ENCODE results near the gene NAXE. TPM values are rescaled to one million over a fixed set of nuclear protein-coding genes. Genes with fewer than 3 reads are reported as not detected.
"Not testable (repeated sequence)": the region's sequence is repeated elsewhere in the genome, so short reads cannot be mapped to it uniquely, and the experiment has no call there.

NAXE gene
- total RNA-seq, 2 experiments from 2014 or later = 66.3 to 73.9 TPM

DNA sequence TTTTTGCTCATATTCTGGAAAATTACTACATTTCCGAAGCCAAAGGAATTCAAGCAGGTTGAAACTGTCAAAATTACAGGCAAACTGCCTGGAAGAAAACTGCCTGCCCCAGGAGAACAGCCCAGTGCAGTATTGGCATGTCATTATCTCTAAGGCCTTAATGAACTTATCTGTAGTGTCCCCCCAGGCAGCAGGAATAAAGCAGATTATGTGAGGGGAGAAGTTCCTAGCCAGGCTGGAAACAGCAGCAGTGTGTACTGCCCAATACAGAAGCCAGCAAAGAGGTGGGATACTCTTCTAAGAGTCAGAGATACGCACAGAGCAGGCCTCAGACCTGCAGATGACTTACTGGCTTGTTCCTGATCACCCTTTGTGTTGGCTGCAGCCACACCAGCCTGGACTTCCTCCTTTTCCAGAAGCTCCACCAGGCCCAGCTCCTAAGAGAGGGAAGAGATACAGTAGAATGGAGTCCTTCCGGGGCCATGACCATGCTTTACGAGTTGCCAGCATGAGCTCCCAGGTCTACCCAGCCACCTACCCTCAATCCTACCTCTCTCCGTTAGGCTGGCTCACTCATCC is 30.9 kb upstream of the NAXE start:
- POLR2A ChIA-PET = no interaction called here
- CTCF ChIA-PET = no interaction called here

DNA sequence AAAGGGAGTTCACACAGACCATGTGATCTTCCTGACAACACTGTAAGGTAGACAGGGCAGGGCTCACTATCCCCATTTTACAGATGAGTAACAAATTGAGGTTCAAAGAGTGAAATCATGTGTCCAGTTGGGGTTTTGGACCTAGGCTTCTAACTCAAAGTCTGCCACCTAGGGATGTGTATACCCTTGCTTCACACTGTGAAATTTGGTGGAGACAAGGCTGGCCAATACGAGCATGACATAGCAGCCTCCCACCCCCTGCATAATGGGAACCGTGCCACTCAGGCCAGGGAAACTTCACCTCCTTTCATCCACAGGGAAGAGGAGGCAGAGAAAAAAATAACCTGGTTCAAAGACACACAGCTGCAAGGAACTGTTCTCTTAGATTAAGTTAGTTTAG is 26.1 kb upstream of the NAXE start:
- CTCF ChIA-PET = interaction anchor here (0.8 to 1.1 kb wide), 2 partner anchors 9 to 85 kb away, joined by 3 read pairs; no protein-coding TSS in a partner anchor
- POLR2A ChIA-PET = no interaction called here

DNA sequence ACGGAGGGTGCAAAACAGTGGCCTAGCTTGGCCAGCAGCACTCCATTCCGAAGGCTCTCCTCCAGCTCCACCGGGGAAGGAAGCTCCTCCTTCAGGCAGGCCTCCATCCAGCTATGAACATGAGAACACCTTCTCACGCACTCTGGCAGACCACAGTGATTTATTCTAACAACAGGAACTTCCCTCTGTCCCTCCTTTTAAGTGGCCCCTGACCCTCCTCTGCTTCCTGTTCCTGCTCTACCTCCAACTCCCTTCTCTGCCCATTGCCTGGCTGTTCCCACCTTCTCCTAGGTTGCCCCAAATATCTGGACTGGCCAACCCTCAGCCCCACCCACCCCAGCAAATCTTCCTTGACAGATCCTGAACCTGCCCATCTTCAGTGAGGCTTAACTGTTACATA is 25.1 kb upstream of the NAXE start:
- ChIA-PET CTCF (interaction anchor here (1.1 kb wide), 1 partner anchor 8 kb away, joined by 3 read pairs; no protein-coding TSS in a partner anchor), POLR2A (interaction anchor here (0.6 kb wide), 1 partner anchor 57 kb away, joined by 5 read pairs; no protein-coding TSS in a partner anchor)

DNA sequence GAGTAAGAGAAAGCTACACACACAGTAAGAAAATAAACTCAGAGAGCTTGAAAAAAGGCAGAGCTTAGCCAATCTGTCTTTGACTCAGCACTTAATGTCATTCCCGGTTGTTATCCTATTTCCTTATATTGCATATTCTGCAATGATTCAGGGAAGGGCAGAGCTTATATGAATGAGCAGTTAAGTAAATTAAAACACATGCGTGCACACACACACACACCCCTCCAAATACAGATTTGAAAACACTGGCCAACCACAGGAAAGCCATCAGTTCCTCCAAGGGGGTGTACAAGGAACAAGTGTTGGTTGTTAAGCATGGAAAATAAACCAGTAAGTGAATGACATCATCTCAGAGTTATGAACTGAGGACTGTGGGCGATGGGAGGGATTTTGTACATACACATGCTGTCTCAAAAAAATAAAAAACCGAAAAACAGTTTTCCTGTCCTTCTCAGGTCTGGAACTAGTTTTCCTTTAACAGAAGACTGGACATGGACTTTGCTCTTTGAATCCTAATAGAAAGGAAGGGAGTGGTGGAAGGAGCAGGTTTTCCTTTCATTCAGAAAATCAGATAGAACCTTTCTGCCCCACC is 20.2 kb upstream of the NAXE start:
- ChIA-PET CTCF (interaction anchor here (1.3 to 1.9 kb wide), 4 partner anchors 11 to 118 kb away, joined by 3 to 8 read pairs (median 5); no protein-coding TSS in a partner anchor), POLR2A (no interaction called here)

DNA sequence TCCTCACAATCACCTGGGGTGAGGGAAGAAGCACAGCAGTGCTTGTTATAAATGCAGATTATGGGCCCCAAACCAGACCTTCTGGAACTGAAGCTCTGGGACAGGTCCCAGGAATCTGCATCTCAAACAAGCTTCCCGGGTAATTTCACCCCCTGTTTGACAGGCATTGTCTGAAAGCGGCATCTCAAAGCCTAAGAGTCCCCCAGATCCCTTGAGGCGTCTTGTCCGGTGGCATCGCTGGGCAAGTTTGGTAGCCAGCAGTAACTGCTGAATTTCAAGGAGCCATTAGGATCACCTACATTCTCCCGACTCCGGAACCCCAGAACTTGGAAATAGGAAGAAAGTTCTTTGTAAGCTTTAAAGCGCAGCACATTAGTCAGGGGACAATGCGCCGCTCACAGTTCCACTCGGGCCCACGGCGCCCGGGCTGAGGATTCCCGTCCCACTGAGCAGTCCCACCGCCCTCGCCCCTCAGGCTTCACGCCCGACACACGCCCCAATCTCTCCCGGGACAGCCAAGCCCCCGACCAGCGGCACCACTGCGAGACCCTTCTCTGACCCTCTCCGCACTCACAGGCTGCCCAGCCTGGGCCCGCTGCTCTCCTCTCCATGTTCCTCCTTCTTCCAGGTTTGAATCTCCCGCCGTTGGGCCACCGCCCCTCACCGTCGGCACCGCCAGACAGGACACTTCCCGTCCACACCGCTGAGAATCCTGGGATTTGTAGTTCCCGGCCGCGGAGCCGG is 19.5 kb upstream of the NAXE start, which contains the start of gene IQGAP3:
Gene IQGAP3 (minus strand): TSS at position 647 of the 744 bp plus-strand sequence. CDS start 36 bp downstream, at position 611.
- POLR2A ChIA-PET = no interaction called here

DNA sequence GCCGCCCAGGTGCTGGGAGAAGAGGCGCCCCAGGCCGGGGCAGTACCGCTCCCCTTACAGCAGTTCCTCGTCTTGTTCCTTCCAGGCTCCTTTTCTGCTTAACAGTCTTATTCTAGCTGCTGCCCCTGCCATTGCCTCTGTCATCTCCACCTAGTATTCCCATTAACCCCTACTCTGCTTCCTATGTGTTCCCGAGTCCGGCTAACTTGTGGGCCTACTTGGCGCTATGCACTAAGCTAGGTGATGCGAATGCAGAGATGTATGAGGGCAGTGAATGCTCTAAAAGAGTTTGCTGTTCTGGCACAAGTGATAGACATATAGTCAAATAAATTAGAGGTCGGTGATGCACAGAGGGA is 18.9 kb upstream of the NAXE start:
- CTCF ChIA-PET = interaction anchor here (1.6 to 1.9 kb wide), 2 partner anchors 92 to 117 kb away, joined by 4 to 8 read pairs; no protein-coding TSS in a partner anchor
- POLR2A ChIA-PET = no interaction called here

More for the DNA sequence above, 19.5 kb upstream of the NAXE start, which contains the start of gene IQGAP3:
- CTCF ChIA-PET = interaction anchor here (0.6 to 1.9 kb wide), 4 partner anchors 36 to 127 kb away, joined by 3 to 8 read pairs (median 5); no protein-coding TSS in a partner anchor

DNA sequence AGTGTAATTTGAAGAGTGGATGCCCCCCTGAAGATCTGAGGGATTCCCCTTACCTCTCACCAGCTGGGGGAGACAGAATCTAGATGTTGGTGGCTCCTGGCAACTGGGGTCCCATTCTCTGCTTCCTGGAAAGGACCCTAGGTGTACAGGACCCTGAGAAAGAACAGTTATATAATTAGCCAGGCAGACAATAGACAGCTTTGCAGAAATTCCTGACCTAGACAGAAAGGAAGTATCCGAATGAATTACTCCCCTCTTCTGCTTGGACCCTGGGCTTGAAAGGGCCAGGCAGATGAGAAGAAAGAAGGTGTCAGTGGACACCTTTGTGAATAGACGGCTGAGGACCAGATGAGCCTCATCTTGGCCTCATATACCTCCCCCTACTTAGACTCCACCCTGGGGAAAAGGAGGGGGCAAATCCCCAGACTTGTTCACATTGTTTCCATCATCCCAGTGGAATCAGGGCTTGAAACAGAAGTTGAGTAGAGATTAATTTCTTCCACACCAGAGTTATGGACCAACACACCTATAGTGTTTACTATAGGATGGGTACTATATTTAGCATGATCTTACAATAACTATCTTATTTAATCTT is 17.4 kb upstream of the NAXE start:
- POLR2A ChIA-PET = interaction anchor here (0.6 to 0.7 kb wide), 2 partner anchors 98 to 113 kb away, joined by 3 to 12 read pairs; no protein-coding TSS in a partner anchor
- CTCF ChIA-PET = interaction anchor here (1.3 to 1.8 kb wide), 4 partner anchors 8 to 188 kb away, joined by 3 to 4 read pairs (median 3); no protein-coding TSS in a partner anchor

DNA sequence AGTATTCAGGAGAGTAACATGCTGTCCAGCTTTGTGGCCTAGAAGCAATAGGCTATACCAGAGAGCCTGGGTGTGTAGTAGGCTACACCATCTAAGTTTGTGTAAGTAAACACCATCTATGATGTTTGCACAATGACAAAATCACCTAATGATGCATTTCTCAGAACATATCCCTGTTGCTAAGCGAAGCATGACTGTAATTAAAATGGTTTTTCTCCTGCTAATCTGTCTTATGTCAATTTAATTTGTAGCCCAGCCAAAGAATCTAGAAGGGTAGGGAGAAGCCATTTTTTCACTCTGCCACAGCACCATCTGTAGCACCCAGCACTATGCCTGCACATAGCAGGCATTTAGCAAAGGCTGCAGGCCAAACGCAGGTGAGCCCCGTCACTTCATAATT is 14.0 kb upstream of the NAXE start:
- ChIA-PET POLR2A (no interaction called here), CTCF (interaction anchor here (1.3 kb wide), 1 partner anchor 31 kb away, joined by 3 read pairs; no protein-coding TSS in a partner anchor)

DNA sequence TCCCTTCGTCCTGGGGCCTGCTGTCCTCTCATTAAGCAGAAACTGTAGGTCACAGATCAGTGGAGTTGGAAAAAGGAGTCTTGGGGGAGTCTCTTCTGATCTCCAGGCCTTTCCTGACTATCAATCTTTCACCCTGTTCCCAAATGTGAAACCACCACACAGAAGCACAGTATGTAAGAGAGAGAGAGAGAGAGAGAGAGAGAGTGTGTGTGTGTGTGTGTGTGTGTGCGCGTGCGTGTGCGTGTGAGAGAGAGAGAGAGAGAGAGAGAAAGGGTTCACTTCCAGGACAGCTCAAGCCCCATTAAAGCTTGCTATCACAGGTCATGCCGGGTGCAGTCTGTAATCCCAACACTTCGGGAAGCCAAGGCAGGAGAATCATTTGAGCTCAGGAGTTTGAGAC is 13.5 kb upstream of the NAXE start:
- CTCF ChIA-PET = no interaction called here
- POLR2A ChIA-PET = no interaction called here

DNA sequence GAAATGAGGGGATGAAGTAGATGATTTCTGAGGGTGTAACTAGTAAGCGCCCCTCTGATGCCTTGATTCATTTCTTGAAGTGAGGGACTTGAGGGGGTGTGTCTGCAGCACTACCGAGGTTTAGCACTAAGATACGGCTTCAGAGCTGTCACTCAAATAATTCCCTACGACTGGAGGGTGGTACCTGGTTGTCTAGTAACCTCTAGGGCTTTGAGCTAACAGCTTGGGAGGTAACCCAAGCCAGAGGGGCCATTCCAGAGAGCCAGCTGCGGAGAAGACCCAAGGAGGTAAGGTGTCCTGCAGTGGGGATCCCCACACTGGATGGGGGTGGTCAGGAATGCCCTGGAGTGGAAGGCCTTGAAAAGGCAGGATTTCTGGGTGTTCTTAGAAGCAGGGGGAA is 12.1 kb upstream of the NAXE start, which contains the start of gene TTC24:
Gene TTC24 (plus strand): TSS at position 252 of the 400 bp plus-strand sequence. CDS start 1,642 bp downstream, outside the sequence.
- ChIA-PET CTCF (interaction anchor here (0.7 to 1.5 kb wide), 5 partner anchors 23 to 193 kb away, joined by 3 read pairs; no protein-coding TSS in a partner anchor), POLR2A (no interaction called here)

DNA sequence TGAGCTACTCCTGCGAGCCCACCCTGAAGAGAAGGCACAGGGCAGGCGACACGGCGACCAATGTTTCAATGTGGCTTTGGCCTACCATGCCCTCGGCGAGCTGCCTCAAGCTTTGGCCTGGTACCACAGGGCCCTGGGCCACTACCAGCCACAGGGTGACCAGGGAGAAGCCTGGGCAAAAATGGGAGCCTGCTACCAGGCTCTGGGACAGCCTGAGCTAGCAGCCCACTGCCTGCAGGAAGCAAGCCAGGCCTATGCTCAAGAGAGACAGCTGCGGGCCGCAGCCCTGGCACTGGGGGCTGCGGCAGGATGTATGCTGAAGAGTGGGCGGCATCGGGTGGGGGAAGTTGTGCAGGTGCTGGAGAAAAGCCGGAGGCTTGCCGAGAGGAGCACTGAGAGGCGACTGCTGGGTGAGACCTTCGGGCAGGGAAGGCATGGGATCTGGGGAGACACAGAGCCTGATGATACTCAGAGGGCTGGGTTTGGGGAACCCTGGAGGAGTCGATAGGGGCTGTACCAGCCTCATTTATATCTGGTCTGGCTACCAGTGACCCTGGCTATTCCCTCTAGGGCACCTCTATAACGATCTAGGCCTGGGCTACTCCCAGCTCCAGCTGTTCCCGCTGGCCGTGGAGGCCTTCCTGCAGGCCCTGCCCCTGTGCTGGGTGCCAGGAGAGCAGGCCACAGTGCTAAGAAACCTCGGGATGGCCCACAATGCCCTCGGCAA is 9.8 kb upstream of the NAXE start:
- POLR2A ChIA-PET = interaction anchor here (0.6 to 2.1 kb wide), 3 partner anchors 10 to 53 kb away, joined by 3 to 15 read pairs (median 4); partner anchors contain the start of gene NAXE
- CTCF ChIA-PET = interaction anchor here (0.8 to 2.3 kb wide), 16 partner anchors 11 to 195 kb away, joined by 3 to 18 read pairs (median 4); partner anchors contain the start of gene NAXE

DNA sequence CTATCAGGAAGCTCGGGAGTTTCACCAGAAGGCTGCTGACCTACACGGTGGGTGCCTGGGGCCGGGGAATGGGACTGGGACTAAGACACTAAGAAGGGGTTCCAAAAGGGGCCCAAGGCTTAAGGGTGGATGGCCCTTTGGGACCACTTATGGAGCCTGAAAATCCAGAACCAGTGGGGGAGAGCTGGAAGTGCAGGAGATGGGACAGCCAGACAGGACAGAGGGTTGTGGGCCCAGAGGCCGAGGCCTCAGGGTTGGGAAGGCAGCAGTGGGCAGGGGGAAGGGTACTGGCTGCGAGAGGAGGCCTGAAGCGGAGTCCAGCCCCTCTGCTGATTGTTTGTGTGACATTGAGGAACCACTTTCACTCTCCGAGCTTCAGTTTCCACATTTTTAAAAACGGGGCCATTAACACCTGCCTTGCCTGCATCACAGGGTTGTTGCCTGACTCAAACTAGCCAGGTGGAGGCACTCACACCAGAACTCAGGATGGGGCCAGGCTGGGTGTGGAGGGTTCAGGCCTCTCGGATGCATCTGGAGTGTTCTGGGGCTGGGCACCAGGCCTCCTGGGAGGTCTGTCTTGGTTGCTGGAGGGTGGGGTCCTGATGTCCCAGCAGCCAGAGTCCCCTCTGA is 9.1 kb upstream of the NAXE start:
- ChIA-PET CTCF (interaction anchor here (0.8 to 2.3 kb wide), 14 partner anchors 10 to 195 kb away, joined by 3 to 18 read pairs (median 4); partner anchors contain the start of gene NAXE), POLR2A (interaction anchor here (0.6 to 2.1 kb wide), 4 partner anchors 9 to 220 kb away, joined by 3 to 15 read pairs (median 4); partner anchors contain the start of gene NAXE)

DNA sequence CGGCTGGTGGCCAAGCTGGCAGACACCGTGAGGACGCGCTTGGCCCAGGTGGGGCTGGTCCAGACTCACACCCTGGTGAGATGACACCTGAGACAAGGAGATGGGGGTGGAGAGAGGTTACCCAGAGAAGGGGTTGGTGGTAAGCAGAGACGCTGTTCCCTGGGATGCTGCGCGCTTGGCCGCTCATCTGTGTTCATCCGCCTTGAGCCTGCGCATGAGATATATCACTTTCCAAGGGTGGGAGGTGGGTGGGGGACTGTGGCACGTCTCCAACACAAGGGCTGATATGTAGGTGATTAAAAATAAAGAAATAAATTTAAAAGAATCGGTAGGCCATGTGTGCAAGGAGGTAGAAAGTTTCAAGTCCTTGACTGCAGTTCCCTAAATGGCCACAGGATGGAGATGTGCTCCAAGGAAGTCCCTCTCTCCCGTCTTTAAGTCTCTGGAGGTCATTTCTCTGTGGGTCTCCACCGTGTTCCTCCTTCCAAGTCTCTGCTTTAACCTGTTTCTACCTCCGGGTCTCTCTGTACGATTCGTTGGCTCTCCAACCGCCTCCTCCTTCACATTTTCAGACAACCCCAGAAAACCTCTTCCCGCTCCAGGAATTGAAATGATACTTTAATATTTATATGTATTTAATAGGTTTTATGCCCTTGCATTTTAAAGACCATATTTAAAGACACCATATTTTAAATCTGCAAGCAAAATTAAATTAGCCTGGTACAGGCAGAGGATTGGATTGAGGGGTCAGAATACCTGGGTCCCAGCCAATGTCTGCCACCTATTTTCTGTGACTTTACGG is 7.6 kb upstream of the NAXE start:
- POLR2A ChIA-PET = no interaction called here
- CTCF ChIA-PET = interaction anchor here (1.7 kb wide), 1 partner anchor 28 kb away, joined by 4 read pairs; no protein-coding TSS in a partner anchor

DNA sequence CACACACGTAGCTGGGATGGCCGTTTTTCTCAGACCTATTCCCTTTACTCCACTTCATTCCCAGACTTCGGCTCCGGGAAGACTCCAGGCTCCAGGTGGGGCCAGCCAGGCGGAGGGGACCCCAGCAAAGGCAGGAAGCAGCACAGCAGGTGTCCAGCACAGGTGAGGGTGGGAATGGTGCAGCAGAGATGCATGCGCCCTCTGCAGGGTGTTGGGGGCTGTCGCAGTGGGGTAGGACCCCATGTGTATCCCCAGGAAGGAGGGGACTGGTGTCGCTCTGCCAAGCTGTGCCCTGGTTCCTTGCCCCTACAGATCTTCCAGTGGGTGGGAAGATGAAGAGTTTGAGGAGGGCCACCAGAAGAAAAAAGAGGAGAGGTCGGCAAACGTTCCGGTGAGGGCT is 6.8 kb upstream of the NAXE start:
- CTCF ChIA-PET = interaction anchor here (1.7 to 2.9 kb wide), 2 partner anchors 24 to 27 kb away, joined by 4 to 16 read pairs; no protein-coding TSS in a partner anchor
- POLR2A ChIA-PET = no interaction called here

DNA sequence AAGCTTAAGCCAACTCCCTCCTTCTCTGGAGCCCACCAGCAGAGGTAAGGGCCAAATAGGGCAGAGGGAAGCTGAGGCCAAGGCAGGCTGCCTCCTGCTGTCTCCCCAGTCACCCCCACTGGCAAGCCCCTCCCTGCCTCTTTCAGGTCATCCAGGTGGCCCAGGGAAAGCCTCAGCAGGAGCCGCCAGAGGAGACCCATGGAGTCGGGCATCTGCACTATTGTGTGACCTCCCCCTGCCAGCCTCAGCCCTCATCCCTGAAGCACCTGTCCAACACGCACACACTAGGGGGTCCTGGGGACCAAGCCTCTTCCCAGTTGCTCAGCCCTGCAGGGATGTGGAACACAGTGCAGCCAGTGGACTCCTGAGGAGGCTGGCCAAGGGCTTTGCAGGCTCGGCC is 5.3 kb upstream of the NAXE start:
- CTCF ChIA-PET = interaction anchor here (0.8 to 2.9 kb wide), 8 partner anchors 13 to 201 kb away, joined by 3 to 16 read pairs (median 3); partner anchors contain the start of gene MEF2D
- POLR2A ChIA-PET = no interaction called here

DNA sequence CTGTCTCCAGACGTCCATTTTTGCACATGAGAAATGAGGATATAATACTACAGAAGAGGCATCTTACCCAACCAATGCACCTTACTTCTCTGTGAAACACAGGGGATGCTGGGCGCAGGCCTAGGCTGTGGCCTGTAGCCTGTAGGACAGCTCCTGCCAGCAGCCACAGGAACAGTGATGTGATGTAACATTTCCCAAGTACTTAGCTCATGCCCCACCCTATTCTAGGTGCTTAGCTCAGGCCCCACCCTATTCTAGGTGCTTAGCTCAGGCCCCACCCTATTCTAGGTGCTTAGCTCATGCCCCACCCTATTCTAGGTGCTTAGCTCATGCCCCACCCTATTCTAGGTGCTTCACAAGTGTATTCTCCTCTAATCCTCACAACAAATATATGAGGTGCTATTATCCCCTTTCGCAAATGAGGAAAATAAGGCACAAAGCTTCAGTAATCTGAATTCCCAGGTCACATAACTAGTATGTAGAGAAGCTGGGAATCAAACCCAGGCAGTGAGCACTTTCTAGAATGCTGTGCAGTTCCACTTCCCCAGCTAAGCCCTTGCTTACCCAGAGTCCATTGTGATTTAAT is 4.6 kb upstream of the NAXE start:
- POLR2A ChIA-PET = no interaction called here
- CTCF ChIA-PET = interaction anchor here (0.9 to 2.9 kb wide), 6 partner anchors 12 to 201 kb away, joined by 3 to 16 read pairs (median 4); no protein-coding TSS in a partner anchor

DNA sequence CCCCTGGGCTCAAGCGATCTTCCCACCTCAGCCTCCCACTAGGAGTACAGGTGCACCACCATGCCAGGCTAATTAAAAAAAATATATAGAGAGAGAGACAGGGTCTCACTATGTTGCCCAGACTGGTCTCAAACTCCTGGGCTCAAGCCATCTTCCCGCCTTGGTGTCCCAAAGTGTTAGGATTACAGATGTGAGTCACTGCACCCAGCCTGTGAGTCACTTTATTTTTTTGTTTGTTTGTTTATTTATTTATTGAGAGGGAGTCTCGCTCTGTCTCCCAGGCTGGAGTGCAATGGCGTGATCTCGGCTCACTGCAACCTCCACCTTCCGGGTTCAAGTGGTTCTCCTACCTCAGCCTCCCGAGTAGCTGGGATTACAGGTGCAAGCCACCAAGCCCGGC is 3.6 kb upstream of the NAXE start:
- CTCF ChIA-PET = interaction anchor here (0.8 to 1.0 kb wide), 3 partner anchors 21 to 63 kb away, joined by 3 read pairs; no protein-coding TSS in a partner anchor
- POLR2A ChIA-PET = not testable (repeated sequence)
